ENCODE results near the gene STK39. TPM values are rescaled to one million over a fixed set of nuclear protein-coding genes. Genes with fewer than 3 reads are reported as not detected.
A peak's percentile ranks its signal among the peaks of the same experiment; 100 is the strongest.

STK39 gene
- total RNA-seq, 1 donor from 2014 or later = 46.0 TPM

DNA sequence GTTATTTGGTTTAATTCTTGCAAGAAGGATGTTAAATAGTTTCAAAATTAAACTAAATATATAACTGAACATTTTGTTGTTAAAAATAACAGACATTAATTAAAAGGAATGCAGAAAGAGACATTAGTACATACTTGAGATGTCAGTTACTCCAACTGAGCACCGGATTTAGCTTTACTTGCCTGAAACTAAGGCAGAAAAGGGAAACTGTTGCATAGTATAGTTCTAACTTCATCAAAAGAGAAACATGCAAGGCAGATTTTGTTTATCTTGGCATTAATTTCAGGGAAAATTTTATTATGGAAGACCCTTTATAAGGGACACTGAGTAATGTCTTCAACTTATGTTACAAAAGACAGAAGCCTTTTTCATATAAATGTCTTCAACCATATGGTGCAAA lies 218.3 kb downstream of the STK39 start:
- TF ChIP-seq, protein P1, sequence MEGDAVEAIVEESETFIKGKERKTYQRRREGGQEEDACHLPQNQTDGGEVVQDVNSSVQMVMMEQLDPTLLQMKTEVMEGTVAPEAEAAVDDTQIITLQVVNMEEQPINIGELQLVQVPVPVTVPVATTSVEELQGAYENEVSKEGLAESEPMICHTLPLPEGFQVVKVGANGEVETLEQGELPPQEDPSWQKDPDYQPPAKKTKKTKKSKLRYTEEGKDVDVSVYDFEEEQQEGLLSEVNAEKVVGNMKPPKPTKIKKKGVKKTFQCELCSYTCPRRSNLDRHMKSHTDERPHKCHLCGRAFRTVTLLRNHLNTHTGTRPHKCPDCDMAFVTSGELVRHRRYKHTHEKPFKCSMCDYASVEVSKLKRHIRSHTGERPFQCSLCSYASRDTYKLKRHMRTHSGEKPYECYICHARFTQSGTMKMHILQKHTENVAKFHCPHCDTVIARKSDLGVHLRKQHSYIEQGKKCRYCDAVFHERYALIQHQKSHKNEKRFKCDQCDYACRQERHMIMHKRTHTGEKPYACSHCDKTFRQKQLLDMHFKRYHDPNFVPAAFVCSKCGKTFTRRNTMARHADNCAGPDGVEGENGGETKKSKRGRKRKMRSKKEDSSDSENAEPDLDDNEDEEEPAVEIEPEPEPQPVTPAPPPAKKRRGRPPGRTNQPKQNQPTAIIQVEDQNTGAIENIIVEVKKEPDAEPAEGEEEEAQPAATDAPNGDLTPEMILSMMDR (conservative IDR thresholded peaks at IDR 0.05; ENCODE audit: low read depth, low read length) = no peak
- H3K4me3 ChIP-seq (ENCODE audit: low read depth, low read length) = no peak overlapping the region
- DNase-seq (ENCODE audit: low read depth) = no peak

DNA sequence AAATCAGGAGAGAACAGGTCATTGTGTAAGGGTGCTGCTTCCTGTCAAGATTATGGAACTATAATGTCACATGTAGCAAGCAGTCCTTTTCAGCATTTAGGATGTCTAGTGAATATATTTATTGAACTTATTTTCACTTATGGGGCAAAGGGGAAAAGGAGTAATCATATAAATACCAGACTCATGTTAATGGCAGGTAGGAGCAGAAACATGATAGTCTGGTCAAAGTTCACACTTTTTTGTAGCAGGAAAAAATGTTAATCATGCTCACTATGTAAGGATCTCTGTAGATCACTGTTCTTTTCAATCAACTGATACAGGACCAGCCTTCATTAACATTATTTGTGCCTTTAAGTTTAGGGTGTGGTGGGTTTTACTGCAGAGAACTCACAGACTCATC lies 219.0 kb downstream of the STK39 start:
- no peak for DNase-seq (ENCODE audit: low read depth)

DNA sequence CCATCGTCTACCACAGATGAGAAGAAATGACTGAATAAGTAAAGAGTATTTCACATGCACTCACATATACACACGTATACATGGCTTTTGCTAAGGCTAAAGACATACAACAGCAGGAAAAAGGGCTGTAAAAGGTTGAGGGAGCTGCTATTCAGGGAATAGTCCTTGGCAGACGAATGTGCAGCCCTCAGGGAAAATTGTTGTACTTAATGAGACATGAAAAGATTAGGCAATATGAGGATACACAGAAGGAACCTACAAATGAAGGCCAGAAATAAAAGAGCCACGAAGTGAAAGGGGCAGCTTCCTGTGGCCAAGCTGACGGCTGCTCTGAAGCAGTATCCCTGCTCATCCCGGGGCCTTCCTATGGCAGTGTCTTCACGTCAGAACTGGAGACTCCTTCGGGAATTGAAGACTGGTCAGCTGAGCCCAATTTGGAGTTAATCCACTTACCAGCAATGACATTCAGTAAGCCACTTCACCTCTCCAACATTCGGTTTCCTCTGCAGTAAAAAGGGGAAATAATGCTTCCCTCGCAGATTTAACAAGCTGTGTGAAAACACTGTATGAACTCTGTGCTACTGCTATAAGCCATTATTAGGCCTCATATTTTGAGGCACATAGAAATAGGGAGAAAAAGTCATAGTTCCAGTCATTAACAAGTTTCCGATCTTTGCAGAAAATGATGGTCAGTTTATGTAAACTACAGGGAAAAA lies 221.8 kb downstream of the STK39 start:
- TF ChIP-seq, protein P1 (conservative IDR thresholded peaks at IDR 0.05; ENCODE audit: low read depth, low read length) = no peak
- peak; percentile 4 for DNase-seq (ENCODE audit: low read depth)
- no peak overlapping the region for H3K4me3 ChIP-seq (ENCODE audit: low read depth, low read length)

More for the DNA sequence above, 219.0 kb downstream of the STK39 start:
- no peak overlapping the region for H3K4me3 ChIP-seq (ENCODE audit: low read depth, low read length)
- TF ChIP-seq, protein P1 (conservative IDR thresholded peaks at IDR 0.05; ENCODE audit: low read depth, low read length) = no peak

DNA sequence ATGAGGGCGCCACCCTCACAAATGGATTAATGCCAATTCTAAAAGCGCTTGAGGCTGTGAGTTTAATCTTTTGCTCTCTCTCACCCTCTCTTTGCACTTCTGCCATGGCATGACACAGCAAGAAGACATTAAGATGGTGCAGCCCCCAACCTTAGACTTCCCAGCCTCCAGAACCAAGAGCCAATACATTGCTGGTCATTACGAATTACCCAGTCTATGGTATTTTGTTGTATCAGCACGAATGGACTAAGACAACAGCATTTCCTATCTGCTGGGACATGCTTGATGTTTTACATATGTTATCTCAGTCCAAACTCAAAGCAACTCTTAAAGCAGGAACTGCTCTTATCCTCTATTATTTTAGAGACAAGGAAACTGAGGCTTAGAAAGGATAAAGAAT lies 222.9 kb downstream of the STK39 start:
- DNase-seq (ENCODE audit: low read depth) = no peak
- TF ChIP-seq, protein P1 (conservative IDR thresholded peaks at IDR 0.05; ENCODE audit: low read depth, low read length) = no peak
- no peak overlapping the region for H3K4me3 ChIP-seq (ENCODE audit: low read depth, low read length)

DNA sequence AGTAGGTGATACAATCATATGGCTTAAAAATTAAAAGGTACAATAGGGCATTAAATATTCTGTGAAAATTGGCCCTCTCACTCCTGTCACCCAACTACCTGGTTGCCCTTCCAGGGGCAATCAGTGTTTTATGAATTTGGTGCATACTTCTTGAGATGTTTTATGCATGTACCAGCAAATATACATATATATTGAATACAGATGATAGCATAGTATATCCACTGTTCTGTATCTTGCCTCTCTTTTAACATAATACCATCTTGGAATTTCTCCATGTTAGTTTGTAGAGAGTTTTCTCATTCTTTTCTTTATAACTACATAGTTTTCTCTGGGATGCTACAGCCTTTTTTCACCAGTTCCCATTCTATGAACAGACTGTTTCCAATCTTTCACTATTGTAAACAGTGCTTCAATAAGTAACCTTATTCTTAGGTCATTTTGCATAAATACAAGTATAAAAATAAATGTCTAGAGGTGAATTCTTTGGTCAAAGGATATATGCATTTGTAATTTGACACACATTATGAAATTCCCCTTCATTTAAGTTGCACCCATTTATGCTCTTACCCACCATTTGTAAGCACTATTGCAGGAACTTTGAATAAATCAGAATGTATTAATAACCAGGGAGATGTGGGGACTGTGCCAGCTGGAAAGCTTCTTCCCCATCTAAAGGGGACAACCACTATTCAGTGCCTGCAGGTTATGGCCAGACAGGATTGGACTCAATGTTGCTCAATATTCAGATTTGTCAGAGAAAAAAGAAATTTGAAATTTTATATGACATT lies 225.4 kb downstream of the STK39 start:
- TF ChIP-seq, protein P1 (conservative IDR thresholded peaks at IDR 0.05; ENCODE audit: low read depth, low read length) = no peak
- DNase-seq (ENCODE audit: low read depth) = no peak
- no peak overlapping the region for H3K4me3 ChIP-seq (ENCODE audit: low read depth, low read length)

DNA sequence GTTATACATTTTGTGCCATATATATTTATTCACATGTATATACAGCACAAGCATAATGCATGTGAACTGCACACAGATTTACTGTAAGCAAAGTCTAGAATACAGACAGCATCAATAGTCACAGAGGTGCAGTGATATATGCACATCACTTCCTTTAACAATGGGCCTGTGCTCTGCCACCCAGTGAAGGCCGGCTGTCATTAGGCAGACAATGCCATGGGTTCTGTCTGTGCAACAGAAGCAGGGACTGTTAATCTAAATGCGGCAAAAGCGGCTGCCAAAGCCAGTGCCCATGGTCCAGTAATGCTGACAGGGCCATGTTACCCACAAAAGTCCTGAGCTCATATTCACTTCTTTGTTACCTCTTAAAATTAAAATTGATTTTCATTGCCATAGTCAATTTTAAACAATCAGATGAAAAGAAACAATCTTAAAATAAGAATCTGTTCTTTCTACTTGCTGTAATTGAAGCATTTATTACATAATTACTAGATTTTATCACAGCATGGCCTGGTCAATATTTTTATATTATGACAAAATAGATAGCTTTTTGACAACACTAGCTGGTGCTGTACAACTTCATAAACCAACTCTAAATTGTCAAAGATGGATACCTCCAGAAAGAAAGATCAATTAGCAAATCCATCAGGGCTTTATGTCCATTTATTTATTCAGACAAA lies 232.0 kb downstream of the STK39 start:
- H3K4me3 ChIP-seq (ENCODE audit: low read depth, low read length) = no peak overlapping the region
- TF ChIP-seq, protein P1 (conservative IDR thresholded peaks at IDR 0.05; ENCODE audit: low read depth, low read length) = no peak
- no peak for DNase-seq (ENCODE audit: low read depth)
